GM18907 (cell line): ENCODE data around the gene CPNE4.

Source experiments
- ATAC-seq: cut with Tn5 transposase; IDR thresholded peaks from one replicate; pipeline ENCODE4 v1.9.1; 2021; ENCODE audit warnings: mild to moderate bottlenecking, moderate library complexity; ENCODE audit not compliant: unreplicated experiment

The CPNE4 gene

DNA sequence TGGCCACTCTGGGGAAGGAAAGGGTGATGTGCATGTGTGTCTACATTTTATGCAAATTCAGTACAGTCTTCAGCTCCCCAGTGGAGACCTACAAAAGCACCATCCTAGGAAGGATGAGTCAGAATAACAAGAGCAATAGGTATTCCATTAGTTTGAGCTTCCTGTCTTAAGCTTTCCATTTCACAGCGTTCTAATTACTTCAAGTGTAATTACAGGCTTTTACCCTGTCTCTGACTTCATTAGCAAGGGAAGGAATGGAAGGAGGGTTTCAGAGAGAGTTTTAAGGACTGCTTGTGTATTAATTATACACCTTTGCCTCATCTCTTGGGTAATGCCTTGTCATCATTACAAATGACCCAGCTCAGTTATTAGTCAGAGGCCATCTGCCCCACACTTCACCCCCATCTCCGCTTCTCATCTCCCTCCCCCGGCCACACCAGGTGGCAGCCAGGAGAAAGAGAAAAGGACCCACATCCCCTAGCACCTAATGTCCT is 329.2 kb downstream of the CPNE4 start:
- ATAC-seq = peak; percentile 87

DNA sequence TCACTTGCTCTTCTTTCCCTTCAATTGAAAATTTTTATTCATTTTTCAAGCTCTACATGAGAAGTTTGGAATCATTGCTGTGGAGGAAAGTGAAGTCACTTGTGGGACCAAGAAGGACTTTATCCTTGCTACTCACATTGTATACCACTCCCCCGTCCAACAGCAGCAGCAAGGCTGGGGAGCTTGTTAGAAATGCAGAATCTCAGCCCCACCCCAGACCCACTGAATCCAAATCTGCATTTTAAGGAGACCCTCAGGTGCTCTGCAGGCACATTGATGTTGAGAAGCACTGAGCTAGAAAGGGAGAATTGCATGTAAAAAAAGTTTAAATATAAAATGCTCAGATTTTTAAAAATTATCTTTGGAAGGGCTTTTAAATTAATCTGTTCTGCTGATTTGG is 329.7 kb downstream of the CPNE4 start:
- no peak for ATAC-seq

- no peak for ATAC-seq
These were observed 330.7 kb downstream of the CPNE4 start for GRCh38 chr3:131704098-131704497.

DNA sequence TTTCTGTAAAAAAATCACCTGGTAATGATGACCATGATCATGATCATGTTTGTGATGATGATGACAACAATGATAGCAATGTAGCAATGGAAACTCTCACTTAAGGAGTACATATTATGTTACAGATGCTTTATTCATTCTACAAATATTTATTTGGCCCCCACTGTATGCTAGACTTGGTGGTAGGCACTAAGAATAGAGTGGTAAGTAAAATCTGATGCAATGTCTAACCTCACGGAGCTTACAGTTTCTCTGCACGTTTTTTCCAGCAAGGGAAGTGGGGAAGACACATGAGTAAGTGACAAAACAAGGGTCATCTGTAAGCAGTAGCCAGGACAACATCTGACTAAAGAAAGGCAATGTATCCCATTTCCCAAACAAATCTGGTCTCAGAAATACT is 332.7 kb downstream of the CPNE4 start:
- ATAC-seq = no peak

GRCh38 chr3:131701153-131701770 is 333.6 kb downstream of the CPNE4 start:
- no peak for ATAC-seq

GRCh38 chr3:131699001-131699400 is 335.8 kb downstream of the CPNE4 start:
- no peak for ATAC-seq

- no peak for ATAC-seq
These were observed 340.4 kb downstream of the CPNE4 start for GRCh38 chr3:131694376-131694775.

GRCh38 chr3:131692356-131692755 is 342.5 kb downstream of the CPNE4 start:
- ATAC-seq = no peak

- no peak for ATAC-seq
These were observed 344.0 kb downstream of the CPNE4 start for GRCh38 chr3:131690800-131691199.

DNA sequence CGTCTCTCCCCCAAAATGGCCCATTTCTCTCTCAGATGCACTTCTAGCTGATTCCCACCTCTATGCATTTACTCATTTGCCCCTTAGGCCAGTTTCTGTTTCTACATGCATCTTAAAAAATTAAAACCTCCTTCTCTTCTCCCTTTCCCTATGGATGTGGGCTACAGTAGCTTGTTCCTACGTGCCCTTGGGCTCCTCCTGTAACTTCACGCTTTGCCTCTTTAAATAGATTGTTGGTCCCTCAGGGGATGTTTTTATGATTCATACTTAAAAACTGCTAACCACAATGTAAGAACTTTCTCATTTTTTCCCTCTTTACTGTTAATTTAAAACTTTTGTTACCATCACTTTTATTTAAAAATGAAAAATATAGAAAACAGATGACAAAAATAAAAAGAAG is 346.4 kb downstream of the CPNE4 start:
- no peak for ATAC-seq

- ATAC-seq = no peak
These were observed 365.2 kb downstream of the CPNE4 start for GRCh38 chr3:131669600-131669999.

DNA sequence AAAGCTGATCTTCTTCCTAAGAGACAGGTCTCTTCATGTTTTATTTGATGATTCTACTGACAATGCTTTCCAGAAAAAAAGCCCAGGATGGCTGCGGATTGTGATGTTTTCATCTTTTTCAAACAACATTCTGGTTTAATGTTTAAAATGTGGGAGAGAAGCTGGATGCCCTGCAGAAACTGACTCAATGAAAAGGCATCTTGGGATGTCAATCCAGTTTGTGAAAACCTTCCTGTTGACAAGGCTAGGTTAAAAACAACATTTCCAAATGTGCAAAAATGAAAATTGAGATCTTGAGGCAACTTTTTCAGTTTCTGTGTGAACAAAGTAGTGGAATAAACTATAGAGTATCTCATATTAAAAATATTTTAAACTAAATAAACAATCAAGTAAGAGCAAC is 376.0 kb downstream of the CPNE4 start:
- no peak for ATAC-seq

- ATAC-seq = no peak
These were observed 376.7 kb downstream of the CPNE4 start for GRCh38 chr3:131658115-131658514.

DNA sequence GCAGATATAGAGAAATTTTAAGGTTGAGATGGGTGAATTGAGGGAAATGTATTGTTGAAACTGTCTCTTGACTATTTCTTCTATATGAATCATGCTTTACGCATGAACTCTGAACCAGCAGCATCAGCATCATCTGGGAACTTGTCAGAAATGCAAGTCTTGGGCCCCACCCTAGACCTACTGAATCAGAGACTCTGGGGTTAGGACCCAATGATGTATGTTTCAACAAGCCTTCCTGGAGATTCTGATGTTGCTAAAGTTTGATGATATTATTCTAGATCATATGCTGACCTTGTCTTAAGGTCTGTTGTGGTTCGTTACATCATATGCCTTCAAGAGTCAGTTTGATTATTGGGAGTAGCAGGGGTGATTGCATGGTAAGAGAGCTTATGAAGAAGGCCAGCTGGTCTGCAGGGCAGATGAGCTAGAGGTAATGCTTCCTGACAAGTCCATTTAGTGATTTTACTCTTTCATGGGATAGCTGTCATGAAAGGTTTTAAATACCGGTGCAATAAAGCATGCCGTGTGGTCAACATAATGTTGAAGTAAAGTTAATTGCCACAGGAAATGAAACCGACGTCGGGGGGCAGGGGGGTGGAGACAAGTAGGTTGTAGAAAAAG is 379.6 kb downstream of the CPNE4 start:
- no peak for ATAC-seq

GRCh38 chr3:131645638-131646037 is 389.2 kb downstream of the CPNE4 start:
- no peak for ATAC-seq

GRCh38 chr3:131636266-131636775 is 398.5 kb downstream of the CPNE4 start:
- no peak for ATAC-seq

GRCh38 chr3:131630807-131631206 is 404.0 kb downstream of the CPNE4 start:
- ATAC-seq = no peak

GRCh38 chr3:131630097-131630496 is 404.7 kb downstream of the CPNE4 start:
- ATAC-seq = peak; percentile 100

DNA sequence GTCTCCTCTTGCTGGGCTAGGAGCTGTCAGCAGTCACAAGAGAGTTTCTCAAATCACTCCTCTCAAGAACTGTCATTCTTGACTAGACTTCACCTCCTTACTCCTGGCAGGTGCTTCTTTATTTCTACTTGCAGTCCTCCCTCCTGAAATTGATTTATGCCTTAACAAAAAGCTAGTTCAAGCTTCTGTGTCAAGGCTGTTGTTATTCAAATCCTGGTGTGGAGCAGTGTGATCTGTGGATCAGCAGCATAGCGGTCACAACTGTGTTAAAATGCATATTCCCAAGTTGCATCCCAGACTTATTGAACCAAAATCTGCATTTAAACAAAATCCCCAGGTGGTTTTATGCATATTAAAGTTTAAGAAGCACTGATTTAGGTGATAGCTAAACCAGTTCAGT is 411.4 kb downstream of the CPNE4 start:
- ATAC-seq = no peak

DNA sequence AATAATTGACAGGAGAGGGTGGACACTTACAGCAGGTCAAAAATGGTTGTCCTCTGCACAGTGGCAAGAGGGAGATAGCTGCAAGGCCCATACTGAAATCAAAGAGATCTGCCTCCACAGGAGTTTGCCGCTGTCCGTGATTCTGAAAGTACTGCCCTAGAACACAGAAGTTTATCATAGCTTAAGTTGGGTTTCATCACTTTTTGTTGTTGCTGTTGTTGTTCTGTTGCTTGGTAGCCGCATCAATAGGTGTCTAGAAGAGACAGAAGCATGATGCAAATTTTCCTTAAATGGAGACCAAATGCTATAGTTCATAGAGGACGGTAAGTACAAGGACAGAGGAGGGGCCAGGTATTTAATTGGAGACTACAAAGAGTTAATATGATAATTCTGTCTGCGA is 412.1 kb downstream of the CPNE4 start:
- no peak for ATAC-seq

DNA sequence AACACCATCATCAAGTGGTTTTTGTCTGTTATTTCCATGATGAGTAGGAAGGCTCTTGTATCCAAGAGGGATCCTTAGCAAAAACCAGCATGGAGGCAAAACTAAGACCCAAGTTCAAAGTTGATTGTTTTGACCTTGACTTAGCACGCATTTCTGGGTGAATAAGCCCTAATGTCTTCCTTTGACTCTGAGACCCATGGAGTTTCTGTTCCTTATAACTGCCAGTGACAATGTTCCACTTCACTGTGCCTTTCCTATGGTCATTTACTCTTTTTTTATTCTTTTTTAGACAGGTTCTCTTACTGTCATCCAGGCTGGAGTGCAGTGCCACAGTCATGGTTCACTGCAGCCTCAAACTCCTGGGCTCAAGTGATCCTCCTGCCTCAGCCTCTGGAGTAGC is 413.8 kb downstream of the CPNE4 start:
- no peak for ATAC-seq

DNA sequence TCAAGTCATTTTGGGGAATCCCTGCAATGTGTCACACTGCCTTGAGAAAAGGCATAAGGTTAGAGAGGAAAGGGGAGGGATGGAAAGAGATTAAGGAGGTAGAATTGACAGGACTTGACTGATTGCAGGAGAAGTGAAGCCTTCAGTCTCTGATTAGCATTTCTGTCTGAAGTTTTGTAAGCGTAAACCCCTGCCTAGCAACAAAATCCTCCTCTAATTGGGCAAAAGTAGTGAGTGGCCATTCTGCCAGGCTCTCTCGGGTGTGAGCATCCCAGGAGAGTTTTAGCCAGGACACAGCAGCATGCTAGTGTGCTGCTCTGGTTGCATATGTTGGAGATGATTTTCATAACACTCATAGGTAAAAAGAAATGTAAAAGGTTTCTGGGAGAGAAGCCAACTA is 415.0 kb downstream of the CPNE4 start:
- ATAC-seq = no peak

DNA sequence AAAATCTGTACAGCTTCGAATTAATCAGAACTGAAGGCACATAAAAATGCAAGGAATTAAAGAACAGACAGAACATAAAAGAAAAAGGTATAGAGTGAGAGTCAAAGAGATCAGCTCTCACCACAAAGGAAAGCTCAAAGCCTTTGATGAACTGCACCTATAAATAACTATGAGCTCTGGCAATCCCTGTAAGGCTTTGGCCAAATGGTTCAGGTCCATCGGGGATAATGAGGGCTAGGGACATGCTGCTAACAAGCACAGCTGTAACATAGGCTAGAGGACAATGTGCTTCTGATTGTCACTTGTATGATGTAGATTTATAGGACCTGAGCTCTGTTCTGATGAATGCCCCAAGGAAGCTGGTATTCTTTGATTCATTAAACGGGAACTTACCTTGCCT is 418.1 kb downstream of the CPNE4 start:
- no peak for ATAC-seq
